ENCODE measurements around the gene ZNF76. TPM values are rescaled to one million over a fixed set of nuclear protein-coding genes. Genes with fewer than 3 reads are reported as not detected.

Gene ZNF76
- total and polyA plus RNA-seq, 4 donors: 10.6 to 51.8 (median 36.5) TPM

DNA sequence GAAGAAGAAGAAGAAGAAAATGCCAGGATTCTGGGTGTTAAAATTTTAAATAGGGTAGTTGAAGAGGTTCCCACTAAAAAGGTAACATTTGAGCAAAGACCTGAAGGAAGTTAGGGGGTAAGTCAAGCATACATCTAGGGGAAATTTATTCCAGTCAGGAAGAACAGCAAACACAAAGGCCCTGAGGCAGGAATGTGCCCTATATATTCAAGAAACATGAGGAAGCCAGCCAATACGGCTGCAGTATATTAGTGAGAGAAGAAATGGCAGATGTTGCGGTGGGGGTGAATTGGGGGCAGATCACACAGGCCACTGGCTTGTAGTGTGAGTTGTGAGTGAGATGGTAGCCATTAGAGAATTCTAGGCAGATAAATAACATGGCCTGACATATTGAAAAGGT, 6.0 kb downstream of the ZNF76 start:
- Histone ChIP-seq H3K27me3 (ENCODE audit: control insufficient read depth in 1 of 2, insufficient read depth in 2 of 2, low read length in 1 of 2) (no peaks in the 10 kb centered on the region), H3K27ac (ENCODE audit: low read depth in 1 of 2, low read length in 2 of 2) (no peak overlapping the region), H3K9me3 (ENCODE audit: control insufficient read depth, low read length) (no peaks in the 10 kb centered on the region), H3K4me1 (ENCODE audit: control insufficient read depth in 1 of 2, insufficient read depth in 2 of 2, low read length in 2 of 2) (no peaks in the 10 kb centered on the region), H3K36me3 (ENCODE audit: control insufficient read depth in 1 of 2, insufficient read depth in 2 of 2, low read length in 1 of 2) (no peaks in the 10 kb centered on the region), H3K4me3 (ENCODE audit: low read length in 2 of 2) (no peak overlapping the region)
- intact Hi-C loops (cut with DNase I): no loop called here
- ATAC-seq (ENCODE audit: low FRiP score) (no peak), DNase-seq (no peak)
- 93 to 98% methylated on average over 2 of the region's 2 CpGs for WGBS, 2 donors

DNA sequence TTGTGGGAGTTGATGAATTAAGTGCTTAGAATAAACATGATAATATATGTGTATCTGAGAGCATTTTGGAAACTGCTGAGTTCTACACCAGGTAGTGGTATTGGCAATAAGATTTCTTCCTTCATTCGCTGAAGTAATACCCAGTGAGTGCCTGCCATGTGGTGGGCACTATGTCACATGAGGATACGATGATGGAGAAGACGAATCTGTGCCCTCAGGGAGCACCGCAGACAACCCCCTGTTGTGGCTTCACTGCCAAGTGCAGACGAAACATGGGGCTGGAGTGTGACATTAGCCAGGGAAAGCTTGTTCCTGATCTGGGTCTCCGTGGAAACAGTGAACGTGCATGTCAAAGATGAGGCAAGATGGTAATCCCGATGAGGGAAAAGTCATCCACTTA, 7.9 kb downstream of the ZNF76 start:
- intact Hi-C loops (cut with DNase I): no loop called here
- ATAC-seq (ENCODE audit: low FRiP score) (no peak), DNase-seq (no peak)
- Histone ChIP-seq H3K4me3 (ENCODE audit: low read length in 2 of 2) (no peak overlapping the region), H3K27ac (ENCODE audit: low read depth in 1 of 2, low read length in 2 of 2) (no peak overlapping the region), H3K9me3 (ENCODE audit: control insufficient read depth, low read length) (no peaks in the 10 kb centered on the region), H3K4me1 (ENCODE audit: control insufficient read depth in 1 of 2, insufficient read depth in 2 of 2, low read length in 2 of 2) (no peaks in the 10 kb centered on the region), H3K36me3 (ENCODE audit: control insufficient read depth in 1 of 2, insufficient read depth in 2 of 2, low read length in 1 of 2) (no peaks in the 10 kb centered on the region), H3K27me3 (ENCODE audit: control insufficient read depth in 1 of 2, insufficient read depth in 2 of 2, low read length in 1 of 2) (no peaks in the 10 kb centered on the region)
- WGBS, 2 donors: 88 to 94% methylated on average over 8 of the region's 8 CpGs

- 76 to 85% methylated on average over 2 of the region's 2 CpGs for WGBS, 2 donors
- Histone ChIP-seq H3K36me3 (ENCODE audit: control insufficient read depth in 1 of 2, insufficient read depth in 2 of 2, low read length in 1 of 2) (no peaks in the 10 kb centered on the region), H3K9me3 (ENCODE audit: control insufficient read depth, low read length) (no peaks in the 10 kb centered on the region), H3K27ac (ENCODE audit: low read depth in 1 of 2, low read length in 2 of 2) (no peak overlapping the region), H3K27me3 (ENCODE audit: control insufficient read depth in 1 of 2, insufficient read depth in 2 of 2, low read length in 1 of 2) (no peaks in the 10 kb centered on the region), H3K4me1 (ENCODE audit: control insufficient read depth in 1 of 2, insufficient read depth in 2 of 2, low read length in 2 of 2) (no peaks in the 10 kb centered on the region), H3K4me3 (ENCODE audit: low read length in 2 of 2) (no peak overlapping the region)
- DNase-seq: no peak
- ATAC-seq (ENCODE audit: low FRiP score): no peak
- intact Hi-C loops (cut with DNase I): no loop called here
Observed at GRCh38 chr6:35267897-35268296, 8.4 kb downstream of the ZNF76 start.

- intact Hi-C loops (cut with DNase I): no loop called here
- WGBS, 2 donors: 95 to 98% methylated on average over 2 of the region's 2 CpGs
- H3K36me3 ChIP-seq (ENCODE audit: control insufficient read depth in 1 of 2, insufficient read depth in 2 of 2, low read length in 1 of 2): no peaks in the 10 kb centered on the region
- H3K4me3 ChIP-seq (ENCODE audit: low read length in 2 of 2): no peak overlapping the region
- H3K27ac ChIP-seq (ENCODE audit: low read depth in 1 of 2, low read length in 2 of 2): no peak overlapping the region
- H3K4me1 ChIP-seq (ENCODE audit: control insufficient read depth in 1 of 2, insufficient read depth in 2 of 2, low read length in 2 of 2): peaks cover 0 to 2% of the 10 kb centered on the region in 2 donors
- no peaks in the 10 kb centered on the region for H3K27me3 ChIP-seq (ENCODE audit: control insufficient read depth in 1 of 2, insufficient read depth in 2 of 2, low read length in 1 of 2)
- no peak for ATAC-seq (ENCODE audit: low FRiP score)
- DNase-seq: no peak
- no peaks in the 10 kb centered on the region for H3K9me3 ChIP-seq (ENCODE audit: control insufficient read depth, low read length)
Observed at GRCh38 chr6:35272005-35272404, 12.5 kb downstream of the ZNF76 start.

GRCh38 chr6:35273822-35274559, 14.5 kb downstream of the ZNF76 start:
- ATAC-seq (ENCODE audit: low FRiP score): no peak
- H3K27ac ChIP-seq (ENCODE audit: low read depth in 1 of 2, low read length in 2 of 2): no peak overlapping the region
- H3K4me1 ChIP-seq (ENCODE audit: control insufficient read depth in 1 of 2, insufficient read depth in 2 of 2, low read length in 2 of 2): peaks cover 0 to 2% of the 10 kb centered on the region in 2 donors
- 89 to 90% methylated on average over 4 of the region's 4 CpGs for WGBS, 2 donors
- H3K4me3 ChIP-seq (ENCODE audit: low read length in 2 of 2): no peak overlapping the region
- intact Hi-C loops (cut with DNase I): no loop called here
- H3K9me3 ChIP-seq (ENCODE audit: control insufficient read depth, low read length): no peaks in the 10 kb centered on the region
- no peaks in the 10 kb centered on the region for H3K27me3 ChIP-seq (ENCODE audit: control insufficient read depth in 1 of 2, insufficient read depth in 2 of 2, low read length in 1 of 2)
- DNase-seq: no peak
- H3K36me3 ChIP-seq (ENCODE audit: control insufficient read depth in 1 of 2, insufficient read depth in 2 of 2, low read length in 1 of 2): no peaks in the 10 kb centered on the region

- Histone ChIP-seq H3K36me3 (ENCODE audit: control insufficient read depth in 1 of 2, insufficient read depth in 2 of 2, low read length in 1 of 2) (no peaks in the 10 kb centered on the region), H3K9me3 (ENCODE audit: control insufficient read depth, low read length) (no peaks in the 10 kb centered on the region), H3K27ac (ENCODE audit: low read depth in 1 of 2, low read length in 2 of 2) (peak overlapping the region; percentile 51 to 52), H3K4me1 (ENCODE audit: control insufficient read depth in 1 of 2, insufficient read depth in 2 of 2, low read length in 2 of 2) (peaks cover 0 to 2% of the 10 kb centered on the region in 2 donors), H3K27me3 (ENCODE audit: control insufficient read depth in 1 of 2, insufficient read depth in 2 of 2, low read length in 1 of 2) (no peaks in the 10 kb centered on the region), H3K4me3 (ENCODE audit: low read length in 2 of 2) (no peak overlapping the region)
- WGBS, 2 donors: 5 to 24% methylated on average over 4 of the region's 4 CpGs
- ATAC-seq (ENCODE audit: low FRiP score): no peak
- intact Hi-C loops (cut with DNase I): no loop called here
- DNase-seq: no peak
Observed at GRCh38 chr6:35275744-35276260, 16.3 kb downstream of the ZNF76 start.

DNA sequence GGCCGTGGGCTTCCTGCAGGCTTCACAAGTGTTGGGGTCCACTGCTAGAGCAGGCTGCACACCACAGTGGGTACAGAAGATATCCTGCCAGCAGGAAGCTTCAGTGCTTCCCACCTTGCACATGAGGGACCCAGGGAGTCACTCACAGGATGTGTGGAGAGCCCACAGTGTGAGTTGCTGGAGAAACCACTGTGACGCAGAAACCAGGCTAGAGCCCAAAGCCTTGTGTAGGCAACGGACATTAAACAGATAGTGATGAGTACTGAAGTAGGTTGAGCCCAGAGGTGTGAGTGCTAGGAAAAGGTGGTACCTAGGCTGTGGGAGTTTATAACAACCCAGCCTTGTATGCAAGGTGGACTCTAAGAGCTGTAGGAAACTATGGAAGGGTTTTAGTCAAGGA, 19.2 kb downstream of the ZNF76 start:
- WGBS, 2 donors: 95% methylated on average over 3 of the region's 3 CpGs
- DNase-seq: no peak
- Histone ChIP-seq H3K9me3 (ENCODE audit: control insufficient read depth, low read length) (no peaks in the 10 kb centered on the region), H3K27ac (ENCODE audit: low read depth in 1 of 2, low read length in 2 of 2) (no peak overlapping the region), H3K36me3 (ENCODE audit: control insufficient read depth in 1 of 2, insufficient read depth in 2 of 2, low read length in 1 of 2) (peaks cover 3 to 7% of the 10 kb centered on the region in 2 donors), H3K4me3 (ENCODE audit: low read length in 2 of 2) (no peak overlapping the region), H3K4me1 (ENCODE audit: control insufficient read depth in 1 of 2, insufficient read depth in 2 of 2, low read length in 2 of 2) (peaks cover 0 to 2% of the 10 kb centered on the region in 2 donors), H3K27me3 (ENCODE audit: control insufficient read depth in 1 of 2, insufficient read depth in 2 of 2, low read length in 1 of 2) (no peaks in the 10 kb centered on the region)
- intact Hi-C loops (cut with DNase I): no loop called here
- no peak for ATAC-seq (ENCODE audit: low FRiP score)

- H3K27me3 ChIP-seq (ENCODE audit: control insufficient read depth in 1 of 2, insufficient read depth in 2 of 2, low read length in 1 of 2): no peaks in the 10 kb centered on the region
- intact Hi-C loops (cut with DNase I): no loop called here
Observed at GRCh38 chr6:35280903-35281302, 21.4 kb downstream of the ZNF76 start.

DNA sequence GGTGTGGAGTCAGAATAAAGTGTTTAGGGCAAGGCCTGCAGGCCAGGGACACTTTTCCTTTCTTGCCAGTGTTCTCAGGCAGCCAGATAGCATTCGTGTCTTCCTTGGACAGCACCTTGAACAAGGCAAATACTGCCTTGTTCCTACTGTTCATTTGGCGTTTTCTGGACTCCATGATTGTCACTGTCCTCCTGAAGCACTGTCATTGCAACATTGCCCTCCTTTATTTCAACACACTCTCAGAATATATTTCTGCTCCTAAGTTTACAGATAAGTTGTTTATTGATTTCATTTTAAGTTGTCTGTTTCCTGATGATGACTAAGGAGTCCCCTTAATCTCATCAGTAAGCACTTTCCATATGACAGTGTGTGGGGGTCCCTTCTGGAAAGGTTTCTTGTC, 22.9 kb downstream of the ZNF76 start:
- WGBS, 2 donors: 90 to 91% methylated on average over 2 of the region's 2 CpGs
- no peak for DNase-seq
- Histone ChIP-seq H3K27me3 (ENCODE audit: control insufficient read depth in 1 of 2, insufficient read depth in 2 of 2, low read length in 1 of 2) (no peaks in the 10 kb centered on the region), H3K36me3 (ENCODE audit: control insufficient read depth in 1 of 2, insufficient read depth in 2 of 2, low read length in 1 of 2) (peaks cover 3 to 12% of the 10 kb centered on the region in 2 donors), H3K4me3 (ENCODE audit: low read length in 2 of 2) (no peak overlapping the region), H3K9me3 (ENCODE audit: control insufficient read depth, low read length) (no peaks in the 10 kb centered on the region), H3K27ac (ENCODE audit: low read depth in 1 of 2, low read length in 2 of 2) (no peak overlapping the region), H3K4me1 (ENCODE audit: control insufficient read depth in 1 of 2, insufficient read depth in 2 of 2, low read length in 2 of 2) (no peaks in the 10 kb centered on the region)
- intact Hi-C loops (cut with DNase I): no loop called here
- ATAC-seq (ENCODE audit: low FRiP score): no peak

More at GRCh38 chr6:35280903-35281302, 21.4 kb downstream of the ZNF76 start:
- Histone ChIP-seq H3K9me3 (ENCODE audit: control insufficient read depth, low read length) (no peaks in the 10 kb centered on the region), H3K36me3 (ENCODE audit: control insufficient read depth in 1 of 2, insufficient read depth in 2 of 2, low read length in 1 of 2) (peaks cover 3 to 7% of the 10 kb centered on the region in 2 donors), H3K4me3 (ENCODE audit: low read length in 2 of 2) (no peak overlapping the region), H3K4me1 (ENCODE audit: control insufficient read depth in 1 of 2, insufficient read depth in 2 of 2, low read length in 2 of 2) (no peaks in the 10 kb centered on the region), H3K27ac (ENCODE audit: low read depth in 1 of 2, low read length in 2 of 2) (no peak overlapping the region)
- no peak for DNase-seq
- no peak for ATAC-seq (ENCODE audit: low FRiP score)
- WGBS, 2 donors: 35 to 38% methylated on average over 4 of the region's 4 CpGs

All from aorta (tissue), 5 donors.